Measurements from ENCODE around the gene TRAF2. TPM values are rescaled to one million over a fixed set of nuclear protein-coding genes. Genes with fewer than 3 reads are reported as not detected.

Gene TRAF2
- total and polyA plus RNA-seq, 4 donors: 4.7 to 14.9 (median 6.8) TPM

DNA sequence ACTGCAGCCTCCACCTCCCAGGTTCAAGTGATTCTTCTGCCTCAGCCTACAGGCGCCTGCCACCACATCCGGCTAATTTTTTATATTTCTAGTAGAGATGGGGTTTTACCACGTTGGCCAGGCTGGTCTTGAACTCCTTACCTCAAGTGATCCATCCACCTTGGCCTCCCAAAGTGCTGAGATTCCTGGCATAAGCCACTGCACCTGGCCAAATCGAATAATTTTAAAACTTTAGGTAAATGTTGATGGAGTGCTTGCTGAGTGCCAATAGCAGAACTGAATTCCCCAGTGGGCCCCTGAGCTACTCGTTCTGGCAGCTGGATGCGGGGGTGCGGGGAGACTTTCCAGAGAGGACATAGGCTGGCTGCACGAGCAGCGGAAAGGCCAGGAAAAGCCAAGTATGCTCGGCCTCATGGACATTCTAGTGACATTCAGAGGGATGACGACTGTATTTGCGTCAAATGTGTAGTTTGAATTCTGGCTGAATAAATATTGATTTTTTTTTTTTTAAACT is 16.8 kb downstream of the TRAF2 start:
- peak overlapping the region in 1 of 2 donors; percentile 91 for H3K9ac ChIP-seq (ENCODE audit: low read depth in 1 of 2, low read length in 2 of 2)
- DNase-seq (ENCODE audit: low spot score): no peak
- 36% methylated on average over 12 of the region's 12 CpGs for WGBS
- H3K4me1 ChIP-seq (ENCODE audit: control insufficient read depth in 4 of 4, insufficient read depth in 4 of 4, low read length in 3 of 4): peaks cover 12 to 31% (median 20%) of the 10 kb centered on the region in 4 donors
- no peak overlapping the region for H3K4me3 ChIP-seq (ENCODE audit: low read depth in 1 of 3, low read length in 3 of 3)
- H3K36me3 ChIP-seq (ENCODE audit: control insufficient read depth in 4 of 4, insufficient read depth in 3 of 4, low read depth in 1 of 4, low read length in 3 of 4): peaks cover 2 to 18% (median 12%) of the 10 kb centered on the region in 4 donors
- H3K27me3 ChIP-seq (ENCODE audit: control insufficient read depth in 4 of 4, insufficient read depth in 4 of 4, low read length in 3 of 4): no peaks in the 10 kb centered on the region
- no peaks in the 10 kb centered on the region for H3K9me3 ChIP-seq (ENCODE audit: control insufficient read depth in 4 of 4, low read length in 3 of 4)
- TF ChIP-seq FOXA1 (IDR thresholded peaks at IDR 0.05): no peak
- TF ChIP-seq, protein P1, sequence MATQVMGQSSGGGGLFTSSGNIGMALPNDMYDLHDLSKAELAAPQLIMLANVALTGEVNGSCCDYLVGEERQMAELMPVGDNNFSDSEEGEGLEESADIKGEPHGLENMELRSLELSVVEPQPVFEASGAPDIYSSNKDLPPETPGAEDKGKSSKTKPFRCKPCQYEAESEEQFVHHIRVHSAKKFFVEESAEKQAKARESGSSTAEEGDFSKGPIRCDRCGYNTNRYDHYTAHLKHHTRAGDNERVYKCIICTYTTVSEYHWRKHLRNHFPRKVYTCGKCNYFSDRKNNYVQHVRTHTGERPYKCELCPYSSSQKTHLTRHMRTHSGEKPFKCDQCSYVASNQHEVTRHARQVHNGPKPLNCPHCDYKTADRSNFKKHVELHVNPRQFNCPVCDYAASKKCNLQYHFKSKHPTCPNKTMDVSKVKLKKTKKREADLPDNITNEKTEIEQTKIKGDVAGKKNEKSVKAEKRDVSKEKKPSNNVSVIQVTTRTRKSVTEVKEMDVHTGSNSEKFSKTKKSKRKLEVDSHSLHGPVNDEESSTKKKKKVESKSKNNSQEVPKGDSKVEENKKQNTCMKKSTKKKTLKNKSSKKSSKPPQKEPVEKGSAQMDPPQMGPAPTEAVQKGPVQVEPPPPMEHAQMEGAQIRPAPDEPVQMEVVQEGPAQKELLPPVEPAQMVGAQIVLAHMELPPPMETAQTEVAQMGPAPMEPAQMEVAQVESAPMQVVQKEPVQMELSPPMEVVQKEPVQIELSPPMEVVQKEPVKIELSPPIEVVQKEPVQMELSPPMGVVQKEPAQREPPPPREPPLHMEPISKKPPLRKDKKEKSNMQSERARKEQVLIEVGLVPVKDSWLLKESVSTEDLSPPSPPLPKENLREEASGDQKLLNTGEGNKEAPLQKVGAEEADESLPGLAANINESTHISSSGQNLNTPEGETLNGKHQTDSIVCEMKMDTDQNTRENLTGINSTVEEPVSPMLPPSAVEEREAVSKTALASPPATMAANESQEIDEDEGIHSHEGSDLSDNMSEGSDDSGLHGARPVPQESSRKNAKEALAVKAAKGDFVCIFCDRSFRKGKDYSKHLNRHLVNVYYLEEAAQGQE (IDR thresholded peaks at IDR 0.05): no peak
- no peak for TF ChIP-seq RAD21 (IDR thresholded peaks at IDR 0.05)
- TF ChIP-seq, protein P2, sequence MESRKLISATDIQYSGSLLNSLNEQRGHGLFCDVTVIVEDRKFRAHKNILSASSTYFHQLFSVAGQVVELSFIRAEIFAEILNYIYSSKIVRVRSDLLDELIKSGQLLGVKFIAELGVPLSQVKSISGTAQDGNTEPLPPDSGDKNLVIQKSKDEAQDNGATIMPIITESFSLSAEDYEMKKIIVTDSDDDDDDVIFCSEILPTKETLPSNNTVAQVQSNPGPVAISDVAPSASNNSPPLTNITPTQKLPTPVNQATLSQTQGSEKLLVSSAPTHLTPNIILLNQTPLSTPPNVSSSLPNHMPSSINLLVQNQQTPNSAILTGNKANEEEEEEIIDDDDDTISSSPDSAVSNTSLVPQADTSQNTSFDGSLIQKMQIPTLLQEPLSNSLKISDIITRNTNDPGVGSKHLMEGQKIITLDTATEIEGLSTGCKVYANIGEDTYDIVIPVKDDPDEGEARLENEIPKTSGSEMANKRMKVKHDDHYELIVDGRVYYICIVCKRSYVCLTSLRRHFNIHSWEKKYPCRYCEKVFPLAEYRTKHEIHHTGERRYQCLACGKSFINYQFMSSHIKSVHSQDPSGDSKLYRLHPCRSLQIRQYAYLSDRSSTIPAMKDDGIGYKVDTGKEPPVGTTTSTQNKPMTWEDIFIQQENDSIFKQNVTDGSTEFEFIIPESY (IDR thresholded peaks at IDR 0.05): no peak
- TF ChIP-seq, protein P3, sequence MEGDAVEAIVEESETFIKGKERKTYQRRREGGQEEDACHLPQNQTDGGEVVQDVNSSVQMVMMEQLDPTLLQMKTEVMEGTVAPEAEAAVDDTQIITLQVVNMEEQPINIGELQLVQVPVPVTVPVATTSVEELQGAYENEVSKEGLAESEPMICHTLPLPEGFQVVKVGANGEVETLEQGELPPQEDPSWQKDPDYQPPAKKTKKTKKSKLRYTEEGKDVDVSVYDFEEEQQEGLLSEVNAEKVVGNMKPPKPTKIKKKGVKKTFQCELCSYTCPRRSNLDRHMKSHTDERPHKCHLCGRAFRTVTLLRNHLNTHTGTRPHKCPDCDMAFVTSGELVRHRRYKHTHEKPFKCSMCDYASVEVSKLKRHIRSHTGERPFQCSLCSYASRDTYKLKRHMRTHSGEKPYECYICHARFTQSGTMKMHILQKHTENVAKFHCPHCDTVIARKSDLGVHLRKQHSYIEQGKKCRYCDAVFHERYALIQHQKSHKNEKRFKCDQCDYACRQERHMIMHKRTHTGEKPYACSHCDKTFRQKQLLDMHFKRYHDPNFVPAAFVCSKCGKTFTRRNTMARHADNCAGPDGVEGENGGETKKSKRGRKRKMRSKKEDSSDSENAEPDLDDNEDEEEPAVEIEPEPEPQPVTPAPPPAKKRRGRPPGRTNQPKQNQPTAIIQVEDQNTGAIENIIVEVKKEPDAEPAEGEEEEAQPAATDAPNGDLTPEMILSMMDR (IDR thresholded peaks at IDR 0.05; ENCODE audit: low read depth, low read length, missing input control): no peak
- no peak for TF ChIP-seq HNF4G (IDR thresholded peaks at IDR 0.05)
- TF ChIP-seq YY1 (IDR thresholded peaks at IDR 0.05): peak; percentile 31
- peak in 1 of 2 donors; percentile 11 for TF ChIP-seq EGR1 (IDR thresholded peaks at IDR 0.05; ENCODE audit: low read depth in 2 of 2)
- peak in 1 of 2 donors; percentile 19 for TF ChIP-seq HNF4A (conservative IDR thresholded peaks at IDR 0.05)
- TF ChIP-seq TAF1 (conservative IDR thresholded peaks at IDR 0.05): no peak
- TF ChIP-seq, protein P4, sequence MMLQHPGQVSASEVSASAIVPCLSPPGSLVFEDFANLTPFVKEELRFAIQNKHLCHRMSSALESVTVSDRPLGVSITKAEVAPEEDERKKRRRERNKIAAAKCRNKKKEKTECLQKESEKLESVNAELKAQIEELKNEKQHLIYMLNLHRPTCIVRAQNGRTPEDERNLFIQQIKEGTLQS (IDR thresholded peaks at IDR 0.05): no peak
- TF ChIP-seq SP1 (IDR thresholded peaks at IDR 0.05): no peak
- peak in 1 of 2 donors; percentile 70 for TF ChIP-seq RXRA (IDR thresholded peaks at IDR 0.05)
- TF ChIP-seq, protein P5, sequence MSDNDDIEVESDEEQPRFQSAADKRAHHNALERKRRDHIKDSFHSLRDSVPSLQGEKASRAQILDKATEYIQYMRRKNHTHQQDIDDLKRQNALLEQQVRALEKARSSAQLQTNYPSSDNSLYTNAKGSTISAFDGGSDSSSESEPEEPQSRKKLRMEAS (IDR thresholded peaks at IDR 0.05): no peak
- no peak for TF ChIP-seq FOXA2 (IDR thresholded peaks at IDR 0.05)
- TF ChIP-seq JUND (IDR thresholded peaks at IDR 0.05): no peak
- TF ChIP-seq GABPA (IDR thresholded peaks at IDR 0.05 in 1 of 2, conservative IDR thresholded peaks at IDR 0.05 in 1 of 2): no peak
- peak; percentile 37 for TF ChIP-seq NR2F2 (IDR thresholded peaks at IDR 0.05)
- H3K27ac ChIP-seq (ENCODE audit: low read depth in 1 of 2, low read length in 2 of 2): peak overlapping the region; percentile 83 to 94
